ENCODE data around the gene ERG.

Gene ERG

DNA sequence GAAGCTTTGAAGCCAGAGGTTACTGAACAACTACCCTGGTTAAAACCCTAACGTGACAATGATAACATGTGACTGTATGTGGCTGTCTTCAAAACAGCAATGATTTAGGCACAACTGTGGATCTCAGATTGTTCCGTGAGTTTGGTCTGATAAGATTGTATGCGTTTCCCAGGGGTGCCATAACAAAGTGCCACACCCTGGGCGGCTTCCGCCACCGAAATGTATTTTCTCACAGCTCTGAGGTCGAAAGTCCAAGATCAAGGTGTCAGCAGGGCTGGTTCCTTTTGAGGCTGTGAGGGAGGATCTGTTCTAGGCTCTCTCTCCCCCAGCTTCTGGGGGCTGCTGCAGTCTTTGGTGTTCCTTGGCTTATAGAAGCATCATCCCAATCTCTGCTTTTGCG lies 29.5 kb upstream of the ERG start:
- DNase-seq (ENCODE audit: low spot score) = no peak
- no peak overlapping the region for H2AFZ ChIP-seq (ENCODE audit: low read length)
- no peaks in the 10 kb centered on the region for H3K79me1 ChIP-seq (ENCODE audit: low read depth, low read length)
- H3K4me1 ChIP-seq (ENCODE audit: control insufficient read depth in 2 of 2, insufficient read depth in 1 of 2, low read depth in 1 of 2, low read length in 2 of 2) = no peaks in the 10 kb centered on the region
- no peak overlapping the region for H2BK12ac ChIP-seq (ENCODE audit: low read length)
- no peak overlapping the region for H3K4me3 ChIP-seq (ENCODE audit: low read length in 2 of 2)
- H3K23ac ChIP-seq (ENCODE audit: low read depth, low read length, poor library complexity) = no peak overlapping the region
- H3K36me3 ChIP-seq (replicated peaks in 1 of 2; ENCODE audit: control insufficient read depth in 2 of 2, insufficient read depth in 2 of 2, low read length in 2 of 2) = no peaks in the 10 kb centered on the region
- no peaks in the 10 kb centered on the region for H3K9me3 ChIP-seq (replicated peaks in 1 of 2; ENCODE audit: control insufficient read depth in 2 of 2, insufficient read depth in 1 of 2, low read depth in 1 of 2, low read length in 2 of 2)
- H3K27ac ChIP-seq (replicated peaks; ENCODE audit: low read length) = no peak overlapping the region
- H2BK120ac ChIP-seq (ENCODE audit: low read depth, low read length) = no peak overlapping the region
- no peak overlapping the region for H3K4me2 ChIP-seq (ENCODE audit: insufficient read depth, low read length, poor library complexity, severe bottlenecking)
- no CpG with 5 or more reads among the region's 8 CpGs for WGBS, 2 donors (ENCODE audit: extremely low coverage in 2 of 2, insufficient read length in 2 of 2, insufficient replicate concordance in 1 of 2)
- H2AK5ac ChIP-seq (ENCODE audit: low read depth, low read length) = no peak overlapping the region
- H3K14ac ChIP-seq (ENCODE audit: low read length) = no peak overlapping the region
- H3K9ac ChIP-seq (ENCODE audit: low read depth, low read length, poor library complexity) = no peak overlapping the region
- no peak overlapping the region for H4K91ac ChIP-seq (ENCODE audit: low read depth, low read length, poor library complexity)
- no peaks in the 10 kb centered on the region for H3K27me3 ChIP-seq (ENCODE audit: control insufficient read depth in 3 of 3, insufficient read depth in 3 of 3, low read depth in 1 of 3, low read length in 3 of 3)
- H4K8ac ChIP-seq (ENCODE audit: low read depth, low read length) = no peak overlapping the region
- no peak overlapping the region for H2BK5ac ChIP-seq (ENCODE audit: low read length)
- H2BK15ac ChIP-seq (ENCODE audit: low read length) = no peak overlapping the region
- no peak overlapping the region for H3K4ac ChIP-seq (ENCODE audit: low read length)
- no peak overlapping the region for H3K18ac ChIP-seq (ENCODE audit: low read length)

DNA sequence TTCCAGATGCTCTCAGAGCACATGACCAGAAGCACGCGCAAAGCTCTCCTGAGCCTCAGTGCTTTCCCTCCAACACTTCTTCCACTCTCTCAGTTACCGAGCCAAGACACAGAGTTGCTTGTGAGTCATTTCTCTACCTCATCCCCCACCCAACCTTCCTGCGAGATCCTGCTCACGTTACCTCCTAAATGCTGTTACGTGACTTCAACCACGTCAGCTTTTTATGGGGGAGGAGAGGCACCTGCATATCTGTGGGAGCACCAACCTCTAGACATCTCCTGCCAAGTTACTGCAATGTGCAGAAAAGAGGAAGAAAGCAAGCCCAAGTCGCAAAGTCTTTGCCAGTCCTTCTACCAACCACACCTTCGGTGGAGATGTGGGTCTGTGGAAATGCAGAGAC lies 27.2 kb upstream of the ERG start:
- whole genome bisulfite sequencing, 2 donors (ENCODE audit: extremely low coverage in 2 of 2, insufficient read length in 2 of 2, insufficient replicate concordance in 1 of 2) = no CpG with 5 or more reads among the region's 9 CpGs
- H2BK120ac ChIP-seq (ENCODE audit: low read depth, low read length) = no peak overlapping the region
- no peaks in the 10 kb centered on the region for H3K27me3 ChIP-seq (ENCODE audit: control insufficient read depth in 3 of 3, insufficient read depth in 3 of 3, low read depth in 1 of 3, low read length in 3 of 3)

GRCh38 chr21:38524168-38525153 lies 26.2 kb upstream of the ERG start:
- Histone ChIP-seq H3K23ac (ENCODE audit: low read depth, low read length, poor library complexity) (no peak overlapping the region), H3K14ac (ENCODE audit: low read length) (no peak overlapping the region), H2BK120ac (ENCODE audit: low read depth, low read length) (no peak overlapping the region), H3K27ac (replicated peaks; ENCODE audit: low read length) (no peak overlapping the region), H2AFZ (ENCODE audit: low read length) (no peak overlapping the region), H2BK15ac (ENCODE audit: low read length) (no peak overlapping the region), H3K4ac (ENCODE audit: low read length) (no peak overlapping the region), H2AK5ac (ENCODE audit: low read depth, low read length) (no peak overlapping the region), H3K4me3 (ENCODE audit: low read length in 2 of 2) (no peak overlapping the region), H2BK5ac (ENCODE audit: low read length) (no peak overlapping the region), H4K8ac (ENCODE audit: low read depth, low read length) (no peak overlapping the region), H3K4me1 (ENCODE audit: control insufficient read depth in 2 of 2, insufficient read depth in 1 of 2, low read depth in 1 of 2, low read length in 2 of 2) (peaks cover 0 to 5% of the 10 kb centered on the region in 2 donors), H3K18ac (ENCODE audit: low read length) (no peak overlapping the region), H3K79me1 (ENCODE audit: low read depth, low read length) (no peaks in the 10 kb centered on the region), H3K27me3 (ENCODE audit: control insufficient read depth in 3 of 3, insufficient read depth in 3 of 3, low read depth in 1 of 3, low read length in 3 of 3) (no peaks in the 10 kb centered on the region), H3K9ac (ENCODE audit: low read depth, low read length, poor library complexity) (no peak overlapping the region), H3K9me3 (replicated peaks in 1 of 2; ENCODE audit: control insufficient read depth in 2 of 2, insufficient read depth in 1 of 2, low read depth in 1 of 2, low read length in 2 of 2) (no peaks in the 10 kb centered on the region), H3K4me2 (ENCODE audit: insufficient read depth, low read length, poor library complexity, severe bottlenecking) (no peak overlapping the region), H3K36me3 (replicated peaks in 1 of 2; ENCODE audit: control insufficient read depth in 2 of 2, insufficient read depth in 2 of 2, low read length in 2 of 2) (no peaks in the 10 kb centered on the region), H2BK12ac (ENCODE audit: low read length) (no peak overlapping the region), H4K91ac (ENCODE audit: low read depth, low read length, poor library complexity) (no peak overlapping the region)
- no CpG with 5 or more reads among the region's 4 CpGs for WGBS, 2 donors (ENCODE audit: extremely low coverage in 2 of 2, insufficient read length in 2 of 2, insufficient replicate concordance in 1 of 2)
- no peak for DNase-seq (ENCODE audit: low spot score)

More for the DNA sequence above, 27.2 kb upstream of the ERG start:
- H3K4ac ChIP-seq (ENCODE audit: low read length) = no peak overlapping the region
- no peak overlapping the region for H4K8ac ChIP-seq (ENCODE audit: low read depth, low read length)
- H3K14ac ChIP-seq (ENCODE audit: low read length) = no peak overlapping the region
- no peak overlapping the region for H3K4me3 ChIP-seq (ENCODE audit: low read length in 2 of 2)
- H3K18ac ChIP-seq (ENCODE audit: low read length) = no peak overlapping the region
- no peak overlapping the region for H3K23ac ChIP-seq (ENCODE audit: low read depth, low read length, poor library complexity)
- H4K91ac ChIP-seq (ENCODE audit: low read depth, low read length, poor library complexity) = no peak overlapping the region
- H3K79me1 ChIP-seq (ENCODE audit: low read depth, low read length) = no peaks in the 10 kb centered on the region
- H2AFZ ChIP-seq (ENCODE audit: low read length) = no peak overlapping the region
- no peak for DNase-seq (ENCODE audit: low spot score)
- no peak overlapping the region for H3K9ac ChIP-seq (ENCODE audit: low read depth, low read length, poor library complexity)
- H2BK5ac ChIP-seq (ENCODE audit: low read length) = no peak overlapping the region
- H2AK5ac ChIP-seq (ENCODE audit: low read depth, low read length) = no peak overlapping the region
- no peaks in the 10 kb centered on the region for H3K36me3 ChIP-seq (replicated peaks in 1 of 2; ENCODE audit: control insufficient read depth in 2 of 2, insufficient read depth in 2 of 2, low read length in 2 of 2)
- H3K4me2 ChIP-seq (ENCODE audit: insufficient read depth, low read length, poor library complexity, severe bottlenecking) = no peak overlapping the region
- H2BK12ac ChIP-seq (ENCODE audit: low read length) = no peak overlapping the region
- no peaks in the 10 kb centered on the region for H3K9me3 ChIP-seq (replicated peaks in 1 of 2; ENCODE audit: control insufficient read depth in 2 of 2, insufficient read depth in 1 of 2, low read depth in 1 of 2, low read length in 2 of 2)
- no peak overlapping the region for H3K27ac ChIP-seq (replicated peaks; ENCODE audit: low read length)
- peaks cover 0 to 5% of the 10 kb centered on the region in 2 donors for H3K4me1 ChIP-seq (ENCODE audit: control insufficient read depth in 2 of 2, insufficient read depth in 1 of 2, low read depth in 1 of 2, low read length in 2 of 2)
- H2BK15ac ChIP-seq (ENCODE audit: low read length) = no peak overlapping the region

DNA sequence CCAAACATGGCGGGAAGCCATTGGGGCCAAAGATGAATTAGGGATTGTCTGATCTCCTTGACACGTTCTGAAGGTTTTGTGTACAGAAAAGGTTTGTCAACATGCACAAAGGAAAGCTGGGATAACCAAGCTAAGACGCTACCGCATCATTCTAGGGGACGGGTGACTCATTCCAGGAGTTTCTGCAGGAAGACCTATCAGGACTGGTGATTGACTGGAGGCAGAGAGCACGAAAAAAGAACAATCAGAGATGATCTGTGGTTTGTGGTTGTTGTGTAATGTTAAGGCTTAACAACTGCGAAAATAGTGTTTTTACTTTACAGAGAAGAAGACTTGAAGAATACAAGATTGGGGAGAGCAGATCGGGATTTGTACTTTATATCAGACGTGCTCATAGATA lies 22.2 kb upstream of the ERG start:
- H3K27me3 ChIP-seq (ENCODE audit: control insufficient read depth in 3 of 3, insufficient read depth in 3 of 3, low read depth in 1 of 3, low read length in 3 of 3) = no peaks in the 10 kb centered on the region
- DNase-seq (ENCODE audit: low spot score) = no peak
- H3K9me3 ChIP-seq (replicated peaks in 1 of 2; ENCODE audit: control insufficient read depth in 2 of 2, insufficient read depth in 1 of 2, low read depth in 1 of 2, low read length in 2 of 2) = no peaks in the 10 kb centered on the region
- no peak overlapping the region for H4K91ac ChIP-seq (ENCODE audit: low read depth, low read length, poor library complexity)
- H3K4me1 ChIP-seq (ENCODE audit: control insufficient read depth in 2 of 2, insufficient read depth in 1 of 2, low read depth in 1 of 2, low read length in 2 of 2) = peaks cover 0 to 5% of the 10 kb centered on the region in 2 donors
- H2BK15ac ChIP-seq (ENCODE audit: low read length) = no peak overlapping the region
- H2BK12ac ChIP-seq (ENCODE audit: low read length) = no peak overlapping the region
- H3K23ac ChIP-seq (ENCODE audit: low read depth, low read length, poor library complexity) = no peak overlapping the region
- no peak overlapping the region for H2AFZ ChIP-seq (ENCODE audit: low read length)
- no peak overlapping the region for H3K4ac ChIP-seq (ENCODE audit: low read length)
- no peak overlapping the region for H3K9ac ChIP-seq (ENCODE audit: low read depth, low read length, poor library complexity)
- H3K36me3 ChIP-seq (replicated peaks in 1 of 2; ENCODE audit: control insufficient read depth in 2 of 2, insufficient read depth in 2 of 2, low read length in 2 of 2) = no peaks in the 10 kb centered on the region
- H2AK5ac ChIP-seq (ENCODE audit: low read depth, low read length) = no peak overlapping the region
- no peak overlapping the region for H2BK120ac ChIP-seq (ENCODE audit: low read depth, low read length)
- H3K27ac ChIP-seq (replicated peaks; ENCODE audit: low read length) = no peak overlapping the region
- H4K8ac ChIP-seq (ENCODE audit: low read depth, low read length) = no peak overlapping the region
- H3K4me2 ChIP-seq (ENCODE audit: insufficient read depth, low read length, poor library complexity, severe bottlenecking) = no peak overlapping the region
- no peak overlapping the region for H2BK5ac ChIP-seq (ENCODE audit: low read length)
- WGBS, 2 donors (ENCODE audit: extremely low coverage in 2 of 2, insufficient read length in 2 of 2, insufficient replicate concordance in 1 of 2) = no CpG with 5 or more reads among the region's 9 CpGs
- H3K79me1 ChIP-seq (ENCODE audit: low read depth, low read length) = no peaks in the 10 kb centered on the region
- H3K18ac ChIP-seq (ENCODE audit: low read length) = no peak overlapping the region
- H3K14ac ChIP-seq (ENCODE audit: low read length) = no peak overlapping the region
- H3K4me3 ChIP-seq (ENCODE audit: low read length in 2 of 2) = no peak overlapping the region
